ENCODE results near the gene UNC5C. TPM values are rescaled to one million over a fixed set of nuclear protein-coding genes. Genes with fewer than 3 reads are reported as not detected.

The UNC5C gene
- total and polyA plus RNA-seq, 10 donors = 0.43 to 15.7 (median 7.8) TPM

- Histone ChIP-seq H3K9me3 (no peaks in the 10 kb centered on the region), H3K36me3 (no peaks in the 10 kb centered on the region), H3K27me3 (replicated peaks in 1 of 7) (no peaks in the 10 kb centered on the region), H3K4me1 (no peaks in the 10 kb centered on the region), H3K4me3 (no peak overlapping the region), H3K27ac (no peak overlapping the region)
- DNase-seq = no peak
- TF ChIP-seq POLR2AphosphoS5 (IDR thresholded peaks at IDR 0.05) (no peak), POLR2A (IDR thresholded peaks at IDR 0.05) (no peak)
- intact Hi-C loops (cut with DNase I; ENCODE audit: low total_unique reads) = no loop called here
Measured at GRCh38 chr4:95402299-95402698, 146.5 kb downstream of the UNC5C start.

DNA sequence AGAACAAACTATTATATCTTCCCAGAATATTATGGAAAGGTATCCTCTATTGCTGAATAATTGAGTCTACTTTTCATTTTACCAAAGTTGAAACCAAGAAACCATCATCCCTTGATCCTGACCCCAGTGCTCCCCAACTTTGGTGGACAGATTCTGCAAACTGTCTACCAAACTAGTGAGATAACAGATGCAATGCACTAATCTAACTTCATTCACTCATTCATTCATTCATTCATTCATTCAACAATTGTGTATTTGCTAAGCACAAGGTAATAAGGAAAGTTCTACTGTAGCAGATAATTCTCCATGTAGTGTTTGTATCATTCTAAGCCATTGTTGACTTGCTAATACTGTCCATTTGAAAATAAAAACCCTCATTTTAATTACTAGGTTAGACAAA, 150.6 kb downstream of the UNC5C start:
- Histone ChIP-seq H3K27ac (no peak overlapping the region), H3K27me3 (replicated peaks in 1 of 7) (no peaks in the 10 kb centered on the region), H3K36me3 (no peaks in the 10 kb centered on the region), H3K4me1 (no peaks in the 10 kb centered on the region), H3K4me3 (no peak overlapping the region), H3K9me3 (no peaks in the 10 kb centered on the region)
- TF ChIP-seq CTCF (IDR thresholded peaks at IDR 0.05 in 8 of 11, conservative IDR thresholded peaks at IDR 0.05 in 3 of 11) (no peak), POLR2A (IDR thresholded peaks at IDR 0.05) (no peak)
- DNase-seq = no peak
- intact Hi-C loops (cut with DNase I; ENCODE audit: low total_unique reads) = no loop called here

- H3K4me3 ChIP-seq = no peak overlapping the region
- no peaks in the 10 kb centered on the region for H3K27me3 ChIP-seq (replicated peaks in 1 of 7)
- H3K27ac ChIP-seq = no peak overlapping the region
- TF ChIP-seq POLR2AphosphoS5 (IDR thresholded peaks at IDR 0.05) (no peak), CTCF (IDR thresholded peaks at IDR 0.05 in 8 of 11, conservative IDR thresholded peaks at IDR 0.05 in 3 of 11) (no peak), POLR2A (IDR thresholded peaks at IDR 0.05) (no peak)
- WGBS, 5 donors = 84 to 98% (median 91%) methylated on average over 2 of the region's 2 CpGs
- no peaks in the 10 kb centered on the region for H3K4me1 ChIP-seq
- no peaks in the 10 kb centered on the region for H3K9me3 ChIP-seq
- intact Hi-C loops (cut with DNase I; ENCODE audit: low total_unique reads) = no loop called here
- DNase-seq = no peak
- no peaks in the 10 kb centered on the region for H3K36me3 ChIP-seq
Measured at GRCh38 chr4:95394752-95395306, 153.9 kb downstream of the UNC5C start.

- Histone ChIP-seq H3K9me3 (no peaks in the 10 kb centered on the region), H3K27ac (no peak overlapping the region), H3K4me1 (no peaks in the 10 kb centered on the region), H3K27me3 (replicated peaks in 1 of 7) (no peaks in the 10 kb centered on the region), H3K36me3 (no peaks in the 10 kb centered on the region), H3K4me3 (no peak overlapping the region)
- DNase-seq = no peak
- intact Hi-C loops (cut with DNase I; ENCODE audit: low total_unique reads) = no loop called here
- WGBS, 5 donors = 46 to 82% (median 58%) methylated on average over 1 of the region's 1 CpG
- TF ChIP-seq POLR2A (IDR thresholded peaks at IDR 0.05) = no peak
- no peak for TF ChIP-seq POLR2AphosphoS5 (IDR thresholded peaks at IDR 0.05)
- no peak for TF ChIP-seq CTCF (IDR thresholded peaks at IDR 0.05 in 8 of 11, conservative IDR thresholded peaks at IDR 0.05 in 3 of 11)
Measured at GRCh38 chr4:95393821-95394220, 155.0 kb downstream of the UNC5C start.

GRCh38 chr4:95388911-95389310, 159.9 kb downstream of the UNC5C start:
- no peaks in the 10 kb centered on the region for H3K27me3 ChIP-seq (replicated peaks in 1 of 7)
- no peak for TF ChIP-seq POLR2AphosphoS5 (IDR thresholded peaks at IDR 0.05)
- intact Hi-C loops (cut with DNase I; ENCODE audit: low total_unique reads) = no loop called here
- no peak for DNase-seq
- H3K27ac ChIP-seq = no peak overlapping the region
- H3K9me3 ChIP-seq = no peaks in the 10 kb centered on the region
- H3K4me3 ChIP-seq = no peak overlapping the region
- H3K36me3 ChIP-seq = no peaks in the 10 kb centered on the region
- no peaks in the 10 kb centered on the region for H3K4me1 ChIP-seq

All from spleen (tissue), 11 donors.